Measurements from ENCODE around the gene AKNAD1. TPM values are rescaled to one million over a fixed set of nuclear protein-coding genes. Genes with fewer than 3 reads are reported as not detected.

Gene AKNAD1
- total RNA-seq, 1 donor from 2014 or later: not detected

DNA sequence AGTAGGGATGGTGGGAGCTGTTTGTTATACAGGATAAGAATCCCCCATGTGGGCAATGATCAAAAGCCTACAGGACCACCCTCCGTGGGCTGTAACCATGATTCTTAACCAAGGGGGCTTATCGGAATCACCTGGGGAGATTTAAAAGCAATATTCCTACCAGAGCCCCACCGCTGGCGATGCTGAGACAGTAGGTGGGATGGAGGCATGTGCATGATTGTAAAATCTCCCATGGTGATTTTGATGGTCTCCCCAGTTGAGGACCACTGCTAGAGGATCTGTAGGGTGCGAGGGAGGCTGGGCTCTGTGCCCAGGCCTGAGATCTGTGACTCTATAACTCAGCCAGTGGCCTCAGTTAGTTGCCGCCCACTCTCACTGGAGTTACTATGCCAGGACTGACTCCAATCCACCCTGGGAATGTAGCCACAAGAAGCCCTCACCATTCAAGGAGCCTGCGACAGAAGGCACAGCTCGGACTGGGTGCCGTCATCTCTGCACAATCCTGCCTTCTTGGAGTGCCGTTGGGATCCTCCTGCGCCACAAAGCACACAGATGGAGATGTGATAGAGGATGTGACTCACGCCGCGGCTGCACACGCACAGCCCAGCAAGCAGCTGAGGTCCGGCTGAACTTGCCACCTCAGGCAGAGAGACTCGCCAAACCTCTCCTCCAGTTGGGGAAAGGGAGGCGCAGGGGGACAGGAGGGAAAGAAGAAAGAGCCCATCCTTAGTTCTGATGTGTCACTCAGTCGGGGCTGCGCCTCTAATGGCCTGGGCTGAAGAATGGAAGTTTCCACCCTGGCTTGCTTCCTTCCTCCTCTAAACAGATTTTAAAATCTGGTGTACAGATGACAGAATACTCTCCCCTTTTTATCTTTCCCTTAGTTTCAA is 26.5 kb downstream of the AKNAD1 start:
- Mint-ChIP-seq H3K4me1 (ENCODE audit: unreplicated experiment) (peaks cover 17% of the 10 kb centered on the region), H3K4me3 (ENCODE audit: unreplicated experiment) (no peak overlapping the region), H3K9me3 (ENCODE audit: unreplicated experiment) (no peaks in the 10 kb centered on the region), H3K27ac (ENCODE audit: unreplicated experiment) (no peak overlapping the region), H3K27me3 (ENCODE audit: unreplicated experiment) (peaks cover 4% of the 10 kb centered on the region), H3K36me3 (ENCODE audit: low read depth, unreplicated experiment) (no peaks in the 10 kb centered on the region)
- TF ChIP-seq, protein P1, sequence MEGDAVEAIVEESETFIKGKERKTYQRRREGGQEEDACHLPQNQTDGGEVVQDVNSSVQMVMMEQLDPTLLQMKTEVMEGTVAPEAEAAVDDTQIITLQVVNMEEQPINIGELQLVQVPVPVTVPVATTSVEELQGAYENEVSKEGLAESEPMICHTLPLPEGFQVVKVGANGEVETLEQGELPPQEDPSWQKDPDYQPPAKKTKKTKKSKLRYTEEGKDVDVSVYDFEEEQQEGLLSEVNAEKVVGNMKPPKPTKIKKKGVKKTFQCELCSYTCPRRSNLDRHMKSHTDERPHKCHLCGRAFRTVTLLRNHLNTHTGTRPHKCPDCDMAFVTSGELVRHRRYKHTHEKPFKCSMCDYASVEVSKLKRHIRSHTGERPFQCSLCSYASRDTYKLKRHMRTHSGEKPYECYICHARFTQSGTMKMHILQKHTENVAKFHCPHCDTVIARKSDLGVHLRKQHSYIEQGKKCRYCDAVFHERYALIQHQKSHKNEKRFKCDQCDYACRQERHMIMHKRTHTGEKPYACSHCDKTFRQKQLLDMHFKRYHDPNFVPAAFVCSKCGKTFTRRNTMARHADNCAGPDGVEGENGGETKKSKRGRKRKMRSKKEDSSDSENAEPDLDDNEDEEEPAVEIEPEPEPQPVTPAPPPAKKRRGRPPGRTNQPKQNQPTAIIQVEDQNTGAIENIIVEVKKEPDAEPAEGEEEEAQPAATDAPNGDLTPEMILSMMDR (IDR thresholded peaks at IDR 0.05; ENCODE audit: unreplicated experiment): no peak
- DNase-seq (ENCODE audit: low spot score): no peak

DNA sequence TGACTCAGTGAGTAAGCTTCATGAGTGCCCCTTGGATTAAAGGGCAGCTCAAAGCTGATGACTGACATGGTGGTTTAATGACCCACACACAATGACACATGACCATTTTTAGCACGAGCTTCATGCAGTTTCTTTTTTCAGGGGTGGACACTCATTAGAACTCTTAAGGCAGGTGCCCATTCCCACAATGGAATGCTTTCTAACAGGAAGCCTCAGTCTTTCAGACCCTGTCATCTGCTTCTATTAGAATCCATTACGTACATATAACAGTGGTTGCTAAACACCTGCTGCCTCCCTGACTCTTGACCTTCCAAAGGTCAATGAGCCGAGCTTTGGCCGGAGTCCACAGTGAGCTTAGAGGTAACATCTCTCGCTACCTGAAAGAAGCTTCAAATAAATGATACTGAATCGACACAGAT is 27.4 kb downstream of the AKNAD1 start:
- DNase-seq (ENCODE audit: low spot score): no peak
- Mint-ChIP-seq H3K27me3 (ENCODE audit: unreplicated experiment) (peaks cover 4% of the 10 kb centered on the region), H3K9me3 (ENCODE audit: unreplicated experiment) (no peaks in the 10 kb centered on the region), H3K36me3 (ENCODE audit: low read depth, unreplicated experiment) (no peaks in the 10 kb centered on the region), H3K4me3 (ENCODE audit: unreplicated experiment) (no peak overlapping the region), H3K4me1 (ENCODE audit: unreplicated experiment) (peaks cover 17% of the 10 kb centered on the region), H3K27ac (ENCODE audit: unreplicated experiment) (no peak overlapping the region)
- TF ChIP-seq, protein P1 (IDR thresholded peaks at IDR 0.05; ENCODE audit: unreplicated experiment): no peak

DNA sequence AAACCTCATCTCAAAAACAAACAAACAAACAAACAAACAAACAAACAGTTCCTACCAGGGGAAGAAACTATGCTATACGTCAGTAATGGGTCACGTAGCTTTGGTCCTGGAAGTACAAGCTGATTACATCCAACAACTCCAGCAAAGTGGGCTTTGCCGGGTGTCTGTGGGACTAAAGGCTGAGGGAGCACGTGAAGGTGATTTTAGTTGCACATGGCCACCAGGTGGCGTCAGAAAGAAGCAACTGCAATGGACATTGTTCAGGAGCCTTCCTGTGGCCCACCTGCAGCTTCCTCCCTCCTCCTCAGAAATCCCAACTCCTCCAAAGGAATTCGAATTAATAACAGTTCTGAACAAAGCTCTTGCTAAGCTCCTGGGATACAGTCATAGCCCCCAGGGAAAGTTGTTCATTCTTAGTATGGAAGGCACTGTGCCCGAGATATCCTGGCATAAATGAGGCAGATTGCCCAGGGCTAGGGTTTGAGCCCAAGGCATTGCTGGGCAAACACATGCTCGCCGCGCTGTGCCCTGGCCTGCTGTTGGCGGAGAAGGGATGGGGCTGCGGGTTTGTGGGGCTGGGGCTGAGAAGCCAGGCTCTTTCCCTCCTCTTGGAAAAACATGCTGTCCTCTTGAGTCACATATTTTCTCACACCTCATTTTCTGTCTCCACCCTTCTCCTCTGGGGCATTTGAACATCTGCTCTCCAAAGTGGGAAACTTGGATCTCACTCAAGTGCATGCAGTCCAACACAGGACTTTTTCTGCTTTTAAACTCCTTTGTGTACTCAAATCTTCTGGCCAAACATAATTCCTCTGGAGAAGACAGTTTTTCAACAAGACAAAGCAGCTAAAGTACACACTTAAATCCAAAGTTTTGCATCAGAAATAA is 28.6 kb downstream of the AKNAD1 start:
- H3K4me1 Mint-ChIP-seq (ENCODE audit: unreplicated experiment): peaks cover 17% of the 10 kb centered on the region
- DNase-seq (ENCODE audit: low spot score): peak; percentile 78
- no peak overlapping the region for H3K27ac Mint-ChIP-seq (ENCODE audit: unreplicated experiment)
- H3K9me3 Mint-ChIP-seq (ENCODE audit: unreplicated experiment): no peaks in the 10 kb centered on the region
- peaks cover 4% of the 10 kb centered on the region for H3K27me3 Mint-ChIP-seq (ENCODE audit: unreplicated experiment)
- no peaks in the 10 kb centered on the region for H3K36me3 Mint-ChIP-seq (ENCODE audit: low read depth, unreplicated experiment)
- TF ChIP-seq, protein P1 (IDR thresholded peaks at IDR 0.05; ENCODE audit: unreplicated experiment): peak; percentile 80
- H3K4me3 Mint-ChIP-seq (ENCODE audit: unreplicated experiment): no peak overlapping the region

DNA sequence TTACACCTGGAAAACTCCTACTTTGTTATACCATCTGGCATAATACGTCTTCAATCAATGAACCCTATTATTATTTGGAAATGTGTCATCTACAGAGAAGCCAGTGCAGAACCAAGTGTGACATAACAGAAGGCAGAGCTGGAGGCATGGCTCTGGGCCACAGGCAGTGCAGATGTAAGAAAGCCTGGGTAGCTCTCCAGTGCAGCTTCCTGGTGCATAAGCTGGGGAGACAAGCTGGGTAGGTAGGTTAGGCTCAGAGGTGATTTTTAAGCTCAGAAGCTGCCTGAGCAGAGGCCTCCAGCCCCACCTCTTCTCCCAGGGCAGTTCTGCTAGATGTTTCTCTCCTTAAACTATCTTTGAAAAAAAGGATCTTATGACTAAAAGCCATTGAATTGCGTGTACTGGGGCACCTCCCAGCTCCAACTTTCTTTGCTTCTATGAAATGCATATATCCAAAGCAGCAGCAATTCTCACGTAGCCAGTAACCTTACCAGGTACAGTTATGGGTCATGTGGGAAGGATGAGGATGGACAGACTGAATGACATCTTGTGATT is 30.7 kb downstream of the AKNAD1 start:
- TF ChIP-seq, protein P1 (IDR thresholded peaks at IDR 0.05; ENCODE audit: unreplicated experiment): no peak
- no peak for DNase-seq (ENCODE audit: low spot score)
- peaks cover 23% of the 10 kb centered on the region for H3K4me1 Mint-ChIP-seq (ENCODE audit: unreplicated experiment)
- H3K9me3 Mint-ChIP-seq (ENCODE audit: unreplicated experiment): no peaks in the 10 kb centered on the region
- no peak overlapping the region for H3K27ac Mint-ChIP-seq (ENCODE audit: unreplicated experiment)
- no peak overlapping the region for H3K4me3 Mint-ChIP-seq (ENCODE audit: unreplicated experiment)
- H3K27me3 Mint-ChIP-seq (ENCODE audit: unreplicated experiment): peaks cover 2% of the 10 kb centered on the region
- H3K36me3 Mint-ChIP-seq (ENCODE audit: low read depth, unreplicated experiment): no peaks in the 10 kb centered on the region
